WTC11 (cell line): Measurements from ENCODE around the gene CALN1. TPM values are rescaled to one million over a fixed set of nuclear protein-coding genes. Genes with fewer than 3 reads are reported as not detected.

ENCODE experiments used
- ATAC-seq: fragments of 200-7000 bp; cut with Tn5 transposase; 2 replicates; pipeline ENCODE4 v1.10.0; 2021; ENCODE audit warnings: mild to moderate bottlenecking, moderate library complexity
- CTCF ChIA-PET: fragments of 300-600 bp; sonication (Branson Sonifier 250); formaldehyde crosslinking; loops from one replicate; lab custom pipeline; 2021; ENCODE audit warnings: antibody characterized with exemption; lab: Charles Lee
- POLR2A ChIA-PET: fragments of 350-600 bp; sonication (Branson Sonifier 250); formaldehyde crosslinking; loops from one replicate; lab custom pipeline; 2021; ENCODE audit warnings: antibody characterized with exemption; lab: Charles Lee
- DNase-seq: peaks from one replicate; pipeline ENCODE4 v3.0.0; 2021; ENCODE audit warnings: low spot score
- H3K27ac Mint-ChIP-seq: 2 replicates; pipeline ENCODE4 v1.8.0; 2021; ENCODE audit warnings: mixed read lengths
- H3K27me3 Mint-ChIP-seq: 2 replicates; pipeline ENCODE4 v1.8.0; 2021; ENCODE audit warnings: low read depth, mild to moderate bottlenecking, moderate library complexity, mixed read lengths
- H3K36me3 Mint-ChIP-seq: 2 replicates; pipeline ENCODE4 v1.8.0; 2021; ENCODE audit warnings: mixed read lengths
- H3K4me1 Mint-ChIP-seq: 2 replicates; pipeline ENCODE4 v1.8.0; 2022; ENCODE audit warnings: mixed read lengths
- H3K4me3 Mint-ChIP-seq: 2 replicates; pipeline ENCODE4 v1.8.0; 2021; ENCODE audit warnings: mild to moderate bottlenecking, moderate library complexity, mixed read lengths
- H3K9me3 Mint-ChIP-seq: 2 replicates; pipeline ENCODE4 v1.8.0; 2021; ENCODE audit warnings: mixed read lengths
- ATF1 ChIP-seq: sonication (generic); formaldehyde crosslinking; IDR thresholded peaks from 2 replicates; pipeline ENCODE4 v1.8.1; 2023; ENCODE audit warnings: mild to moderate bottlenecking, moderate library complexity, missing genetic modification reagents
- ATF2 ChIP-seq: sonication (generic); formaldehyde crosslinking; IDR thresholded peaks from 2 replicates; pipeline ENCODE4 v1.8.1; 2022; ENCODE audit warnings: low read depth, missing genetic modification reagents, borderline replicate concordance
- ETV6 ChIP-seq: sonication (generic); formaldehyde crosslinking; IDR thresholded peaks from 2 replicates; pipeline ENCODE4 v1.8.1; 2022; ENCODE audit warnings: mild to moderate bottlenecking, missing genetic modification reagents
- IRF2 ChIP-seq: sonication (generic); formaldehyde crosslinking; IDR thresholded peaks from 2 replicates; pipeline ENCODE4 v1.8.0; 2022; ENCODE audit warnings: low read depth, missing genetic modification reagents, borderline replicate concordance
- KAT7 ChIP-seq: sonication (generic); formaldehyde crosslinking; IDR thresholded peaks from 2 replicates; pipeline ENCODE4 v1.8.1; 2023; ENCODE audit warnings: missing genetic modification reagents, mild to moderate bottlenecking, borderline replicate concordance
- MYBL2 ChIP-seq: sonication (generic); formaldehyde crosslinking; IDR thresholded peaks from 2 replicates; pipeline ENCODE4 v1.8.1; 2023; ENCODE audit warnings: mild to moderate bottlenecking, moderate library complexity, missing genetic modification reagents
- NFE2L1 ChIP-seq: sonication (generic); formaldehyde crosslinking; IDR thresholded peaks from 2 replicates; pipeline ENCODE4 v1.8.1; 2023; ENCODE audit warnings: missing genetic modification reagents
- PRDM15 ChIP-seq: sonication (generic); formaldehyde crosslinking; IDR thresholded peaks from 2 replicates; pipeline ENCODE4 v1.8.0; 2022; ENCODE audit warnings: missing genetic modification reagents
- PRRX2 ChIP-seq: fragments of 250-450 bp; sonication (Bioruptor Pico); IDR thresholded peaks from 2 replicates; pipeline ENCODE4 v1.8.0; 2021; ENCODE audit warnings: mild to moderate bottlenecking
- RELA ChIP-seq: sonication (generic); formaldehyde crosslinking; IDR thresholded peaks from 2 replicates; pipeline ENCODE4 v1.8.1; 2022; ENCODE audit warnings: missing genetic modification reagents, mild to moderate bottlenecking, borderline replicate concordance
- SMAD3 ChIP-seq: sonication (generic); formaldehyde crosslinking; IDR thresholded peaks from 2 replicates; pipeline ENCODE4 v1.8.0; 2022; ENCODE audit warnings: missing genetic modification reagents, mild to moderate bottlenecking, borderline replicate concordance
- TEAD1 ChIP-seq: sonication (generic); formaldehyde crosslinking; IDR thresholded peaks from 2 replicates; pipeline ENCODE4 v1.8.0; 2022; ENCODE audit warnings: mild to moderate bottlenecking, missing genetic modification reagents
- ZNF121 ChIP-seq: sonication (generic); formaldehyde crosslinking; IDR thresholded peaks from 2 replicates; pipeline ENCODE4 v1.8.0; 2023; ENCODE audit warnings: missing genetic modification reagents
- ZNF138 ChIP-seq: sonication (generic); formaldehyde crosslinking; conservative IDR thresholded peaks from 2 replicates; pipeline ENCODE4 v1.8.1; 2022; ENCODE audit warnings: mild to moderate bottlenecking, moderate library complexity, missing genetic modification reagents
- ZNF281 ChIP-seq: sonication (generic); formaldehyde crosslinking; IDR thresholded peaks from 2 replicates; pipeline ENCODE4 v1.8.0; 2023; ENCODE audit warnings: mild to moderate bottlenecking, missing genetic modification reagents
- ZNF416 ChIP-seq: fragments of 250-450 bp; sonication (Bioruptor Pico); IDR thresholded peaks from 2 replicates; pipeline ENCODE4 v1.9.0; 2021; ENCODE audit warnings: mild to moderate bottlenecking, inconsistent platforms
- total RNA-seq: library from RNA; stranded (reverse); gene quantifications from 3 replicates; pipeline ENCODE4 v1.2.3, GENCODE V29; 2021
- TF ChIP-seq, protein P1 (sequence below): sonication (generic); formaldehyde crosslinking; IDR thresholded peaks from 2 replicates; pipeline ENCODE4 v1.8.1; 2023; ENCODE audit warnings: mild to moderate bottlenecking, missing genetic modification reagents
- TF ChIP-seq, protein P2 (sequence below): fragments of 200-600 bp; IDR thresholded peaks from 2 replicates; pipeline ENCODE4 v1.8.0; 2022; ENCODE audit warnings: antibody characterized with exemption
- TF ChIP-seq, protein P3 (sequence below): sonication (generic); formaldehyde crosslinking; IDR thresholded peaks from 2 replicates; pipeline ENCODE4 v1.8.1; 2022; ENCODE audit warnings: mild to moderate bottlenecking, moderate library complexity, missing genetic modification reagents

The CALN1 gene
- total RNA-seq, 1 experiment from 2014 or later = 10.5 TPM

DNA sequence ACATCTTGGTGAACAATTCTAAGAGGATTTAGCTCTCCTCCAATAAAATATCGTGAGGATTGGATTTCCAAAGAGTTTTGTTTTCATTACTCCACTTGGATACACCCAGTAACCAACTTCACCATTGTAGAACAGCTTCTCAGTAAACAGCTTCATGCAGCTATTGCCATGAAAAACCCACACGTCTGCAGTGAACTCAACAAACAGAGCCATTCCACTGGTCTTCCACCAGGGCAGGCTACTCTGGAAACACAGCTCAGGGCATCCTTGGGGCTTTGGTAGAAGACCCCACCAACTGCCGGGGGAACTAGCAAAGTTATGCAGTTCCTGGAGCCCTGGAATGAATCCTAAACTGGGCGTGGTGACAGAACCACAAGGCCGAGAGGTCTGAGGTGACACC is 77.4 kb downstream of the CALN1 start:
- ChIA-PET POLR2A (interaction anchor here (0.5 to 1.2 kb wide), 2 partner anchors 9 to 395 kb away, joined by 3 read pairs; no protein-coding TSS in a partner anchor), CTCF (interaction anchor here (0.9 to 4.6 kb wide), 17 partner anchors 9 to 583 kb away, joined by 3 to 33 read pairs (median 5); no protein-coding TSS in a partner anchor)
- H3K4me3 Mint-ChIP-seq = peak overlapping the region; percentile 70
- ATAC-seq (no peak), DNase-seq (no peak)
- peaks cover 25% of the 10 kb centered on the region for H3K27me3 Mint-ChIP-seq
- H3K27ac Mint-ChIP-seq = no peak overlapping the region
- H3K9me3 Mint-ChIP-seq = peaks cover 33% of the 10 kb centered on the region
- H3K4me1 Mint-ChIP-seq = peaks cover 23% of the 10 kb centered on the region
- no peak for TF ChIP-seq MYBL2 (CRISPR knock-in tag)
- TF ChIP-seq ZNF138 = no peak
- TF ChIP-seq ATF2 (CRISPR knock-in tag) = no peak
- no peak for TF ChIP-seq ZNF416 (CRISPR knock-in tag)
- TF ChIP-seq ZNF281 (CRISPR knock-in tag) = no peak
- TF ChIP-seq, all 79 proteins: peak for 0
- peaks cover 22% of the 10 kb centered on the region for H3K36me3 Mint-ChIP-seq

- POLR2A ChIA-PET = interaction anchor here (0.6 kb wide), 1 partner anchor 13 kb away, joined by 5 read pairs; no protein-coding TSS in a partner anchor
- CTCF ChIA-PET = interaction anchor here (0.6 to 4.6 kb wide), 10 partner anchors 10 to 582 kb away, joined by 3 to 33 read pairs (median 6); no protein-coding TSS in a partner anchor
- no peak for DNase-seq
- H3K4me1 Mint-ChIP-seq = peaks cover 23% of the 10 kb centered on the region
- 0 out of 2 replicates have a peak, but pooled peaks have one; percentile 3 for ATAC-seq
- TF ChIP-seq PRRX2 = no peak
- TF ChIP-seq, protein P1, sequence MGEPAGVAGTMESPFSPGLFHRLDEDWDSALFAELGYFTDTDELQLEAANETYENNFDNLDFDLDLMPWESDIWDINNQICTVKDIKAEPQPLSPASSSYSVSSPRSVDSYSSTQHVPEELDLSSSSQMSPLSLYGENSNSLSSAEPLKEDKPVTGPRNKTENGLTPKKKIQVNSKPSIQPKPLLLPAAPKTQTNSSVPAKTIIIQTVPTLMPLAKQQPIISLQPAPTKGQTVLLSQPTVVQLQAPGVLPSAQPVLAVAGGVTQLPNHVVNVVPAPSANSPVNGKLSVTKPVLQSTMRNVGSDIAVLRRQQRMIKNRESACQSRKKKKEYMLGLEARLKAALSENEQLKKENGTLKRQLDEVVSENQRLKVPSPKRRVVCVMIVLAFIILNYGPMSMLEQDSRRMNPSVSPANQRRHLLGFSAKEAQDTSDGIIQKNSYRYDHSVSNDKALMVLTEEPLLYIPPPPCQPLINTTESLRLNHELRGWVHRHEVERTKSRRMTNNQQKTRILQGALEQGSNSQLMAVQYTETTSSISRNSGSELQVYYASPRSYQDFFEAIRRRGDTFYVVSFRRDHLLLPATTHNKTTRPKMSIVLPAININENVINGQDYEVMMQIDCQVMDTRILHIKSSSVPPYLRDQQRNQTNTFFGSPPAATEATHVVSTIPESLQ (CRISPR knock-in tag) = no peak
- TF ChIP-seq NFE2L1 (CRISPR knock-in tag) = no peak
- TF ChIP-seq ZNF121 (CRISPR knock-in tag) = no peak
- TF ChIP-seq IRF2 (CRISPR knock-in tag) = no peak
- TF ChIP-seq, protein P2, sequence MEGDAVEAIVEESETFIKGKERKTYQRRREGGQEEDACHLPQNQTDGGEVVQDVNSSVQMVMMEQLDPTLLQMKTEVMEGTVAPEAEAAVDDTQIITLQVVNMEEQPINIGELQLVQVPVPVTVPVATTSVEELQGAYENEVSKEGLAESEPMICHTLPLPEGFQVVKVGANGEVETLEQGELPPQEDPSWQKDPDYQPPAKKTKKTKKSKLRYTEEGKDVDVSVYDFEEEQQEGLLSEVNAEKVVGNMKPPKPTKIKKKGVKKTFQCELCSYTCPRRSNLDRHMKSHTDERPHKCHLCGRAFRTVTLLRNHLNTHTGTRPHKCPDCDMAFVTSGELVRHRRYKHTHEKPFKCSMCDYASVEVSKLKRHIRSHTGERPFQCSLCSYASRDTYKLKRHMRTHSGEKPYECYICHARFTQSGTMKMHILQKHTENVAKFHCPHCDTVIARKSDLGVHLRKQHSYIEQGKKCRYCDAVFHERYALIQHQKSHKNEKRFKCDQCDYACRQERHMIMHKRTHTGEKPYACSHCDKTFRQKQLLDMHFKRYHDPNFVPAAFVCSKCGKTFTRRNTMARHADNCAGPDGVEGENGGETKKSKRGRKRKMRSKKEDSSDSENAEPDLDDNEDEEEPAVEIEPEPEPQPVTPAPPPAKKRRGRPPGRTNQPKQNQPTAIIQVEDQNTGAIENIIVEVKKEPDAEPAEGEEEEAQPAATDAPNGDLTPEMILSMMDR = peak; percentile 48
- no peak for TF ChIP-seq ETV6 (CRISPR knock-in tag)
- peaks cover 26% of the 10 kb centered on the region for H3K9me3 Mint-ChIP-seq
- no peak overlapping the region for H3K27ac Mint-ChIP-seq
- peaks cover 22% of the 10 kb centered on the region for H3K36me3 Mint-ChIP-seq
- peak overlapping the region; percentile 48; the same call in 1 of the 2 replicates for H3K4me3 Mint-ChIP-seq
- H3K27me3 Mint-ChIP-seq = peaks cover 21% of the 10 kb centered on the region
These were observed 78.1 kb downstream of the CALN1 start for GRCh38 chr7:72334066-72334465.

DNA sequence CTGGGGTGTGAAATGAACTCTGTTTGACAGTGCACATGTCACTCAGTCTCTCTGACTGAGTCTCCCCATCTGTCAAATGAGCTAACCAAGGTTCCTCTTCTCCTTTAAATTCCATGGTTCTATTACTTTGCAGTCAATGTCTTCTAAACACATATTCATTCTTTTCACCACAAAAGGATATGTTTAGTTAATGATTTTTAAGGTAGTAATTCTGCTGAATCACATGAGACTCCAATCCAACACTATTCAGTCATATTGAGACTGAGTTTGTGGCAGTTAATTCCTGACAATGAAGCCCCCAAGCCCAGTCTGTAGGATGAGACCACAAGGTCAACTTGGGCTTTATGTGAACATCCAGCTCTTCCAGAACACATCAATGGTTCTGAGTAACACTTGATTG is 85.3 kb downstream of the CALN1 start:
- ATAC-seq = no peak
- H3K4me1 Mint-ChIP-seq = no peaks in the 10 kb centered on the region
- no peak overlapping the region for H3K4me3 Mint-ChIP-seq
- H3K27ac Mint-ChIP-seq = 0 out of 2 replicates have a peak overlapping the region, but pooled peaks have one; percentile 53
- peaks cover 6% of the 10 kb centered on the region for H3K36me3 Mint-ChIP-seq
- peaks cover 14% of the 10 kb centered on the region for H3K9me3 Mint-ChIP-seq
- ChIA-PET POLR2A (interaction anchor here (0.5 to 0.6 kb wide), 2 partner anchors 53 to 244 kb away, joined by 3 to 8 read pairs; no protein-coding TSS in a partner anchor), CTCF (interaction anchor here (2.9 kb wide), 1 partner anchor 8 kb away, joined by 10 read pairs; no protein-coding TSS in a partner anchor)
- DNase-seq = no peak
- no peaks in the 10 kb centered on the region for H3K27me3 Mint-ChIP-seq
- TF ChIP-seq KAT7 (CRISPR knock-in tag) (no peak), ZNF121 (CRISPR knock-in tag) (no peak), ATF1 (CRISPR knock-in tag) (no peak), RELA (no peak), ZNF416 (CRISPR knock-in tag) (no peak), SMAD3 (CRISPR knock-in tag) (no peak), TEAD1 (CRISPR knock-in tag) (no peak), PRDM15 (CRISPR knock-in tag) (no peak)
- TF ChIP-seq, protein P3, sequence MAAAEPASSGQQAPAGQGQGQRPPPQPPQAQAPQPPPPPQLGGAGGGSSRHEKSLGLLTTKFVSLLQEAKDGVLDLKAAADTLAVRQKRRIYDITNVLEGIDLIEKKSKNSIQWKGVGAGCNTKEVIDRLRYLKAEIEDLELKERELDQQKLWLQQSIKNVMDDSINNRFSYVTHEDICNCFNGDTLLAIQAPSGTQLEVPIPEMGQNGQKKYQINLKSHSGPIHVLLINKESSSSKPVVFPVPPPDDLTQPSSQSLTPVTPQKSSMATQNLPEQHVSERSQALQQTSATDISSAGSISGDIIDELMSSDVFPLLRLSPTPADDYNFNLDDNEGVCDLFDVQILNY (CRISPR knock-in tag) = no peak
